Esophagus squamous epithelium (tissue), 4 donors: Measurements from ENCODE around the gene CCDC8.

Experiments used
- POLR2A ChIP-seq, 4 donors: fragments of 450-650 bp; IDR thresholded peaks; one replicate each; pipeline ENCODE4 v1.6.1; 2017; ENCODE audit warnings: antibody characterized with exemption in 4 of 4, mild to moderate bottlenecking in 4 of 4, moderate library complexity in 3 of 4
- TF ChIP-seq, protein P1 (sequence below), 6 experiments: fragments of 450-650 bp in 4 of 6; fragments of 200-600 bp in 2 of 6; sonication (generic) in 2 of 6; IDR thresholded peaks; one replicate each; pipeline ENCODE4 v1.5.1; 2016 to 2019; ENCODE audit warnings: antibody characterized with exemption in 6 of 6, mild to moderate bottlenecking in 4 of 6, moderate library complexity in 4 of 6

DNA sequence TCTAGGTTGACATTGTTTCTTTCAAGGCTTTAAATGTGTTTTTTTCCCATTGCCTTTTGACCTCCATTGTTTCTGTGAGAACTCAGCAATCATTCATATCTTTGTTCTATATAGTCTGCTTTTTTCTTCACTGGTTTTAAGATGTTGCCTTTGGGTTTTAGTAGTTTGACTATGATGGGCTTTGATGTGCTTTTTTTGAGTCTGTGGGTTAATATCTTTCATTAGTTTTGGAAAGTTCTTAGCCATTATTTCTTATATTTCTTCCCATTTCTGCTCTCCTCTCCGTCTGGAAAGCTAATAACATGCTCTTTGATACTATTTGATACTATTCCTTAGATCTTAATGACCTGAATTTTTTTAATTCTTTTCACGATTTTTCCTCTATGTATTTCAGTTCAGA lies 32.7 kb downstream of the CCDC8 start:
- TF ChIP-seq, protein P1, sequence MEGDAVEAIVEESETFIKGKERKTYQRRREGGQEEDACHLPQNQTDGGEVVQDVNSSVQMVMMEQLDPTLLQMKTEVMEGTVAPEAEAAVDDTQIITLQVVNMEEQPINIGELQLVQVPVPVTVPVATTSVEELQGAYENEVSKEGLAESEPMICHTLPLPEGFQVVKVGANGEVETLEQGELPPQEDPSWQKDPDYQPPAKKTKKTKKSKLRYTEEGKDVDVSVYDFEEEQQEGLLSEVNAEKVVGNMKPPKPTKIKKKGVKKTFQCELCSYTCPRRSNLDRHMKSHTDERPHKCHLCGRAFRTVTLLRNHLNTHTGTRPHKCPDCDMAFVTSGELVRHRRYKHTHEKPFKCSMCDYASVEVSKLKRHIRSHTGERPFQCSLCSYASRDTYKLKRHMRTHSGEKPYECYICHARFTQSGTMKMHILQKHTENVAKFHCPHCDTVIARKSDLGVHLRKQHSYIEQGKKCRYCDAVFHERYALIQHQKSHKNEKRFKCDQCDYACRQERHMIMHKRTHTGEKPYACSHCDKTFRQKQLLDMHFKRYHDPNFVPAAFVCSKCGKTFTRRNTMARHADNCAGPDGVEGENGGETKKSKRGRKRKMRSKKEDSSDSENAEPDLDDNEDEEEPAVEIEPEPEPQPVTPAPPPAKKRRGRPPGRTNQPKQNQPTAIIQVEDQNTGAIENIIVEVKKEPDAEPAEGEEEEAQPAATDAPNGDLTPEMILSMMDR (IDR thresholded peaks at IDR 0.05): no peak
- no peak for TF ChIP-seq POLR2A (IDR thresholded peaks at IDR 0.05)
